ENCODE measurements around the gene UBA1. TPM values are rescaled to one million over a fixed set of nuclear protein-coding genes. Genes with fewer than 3 reads are reported as not detected.

The UBA1 gene
- polyA plus RNA-seq, 5 donors: 169 to 241 (median 204) TPM

GRCh38 chrX:47186096-47186740 is 7.4 kb upstream of the UBA1 start:
- no peak for DNase-seq

- DNase-seq: no peak
These were observed 6.4 kb upstream of the UBA1 start for GRCh38 chrX:47187106-47187677.

GRCh38 chrX:47189906-47190305 is 3.7 kb upstream of the UBA1 start:
- no peak for DNase-seq

- peak; percentile 78 to 84 for DNase-seq
These were observed 3.0 kb upstream of the UBA1 start for GRCh38 chrX:47190445-47191269.

GRCh38 chrX:47191331-47191730 is 2.3 kb upstream of the UBA1 start:
- no peak for DNase-seq

- no peak for DNase-seq
These were observed 1.7 kb upstream of the UBA1 start for GRCh38 chrX:47191806-47192401.

GRCh38 chrX:47194194-47194787 is 662 bp downstream of the UBA1 start:
- peak in 1 of 2 donors; percentile 51 for DNase-seq

- DNase-seq: no peak
These were observed 2.5 kb downstream of the UBA1 start for GRCh38 chrX:47196098-47196497.

GRCh38 chrX:47197526-47197925 is 3.9 kb downstream of the UBA1 start:
- no peak for DNase-seq

GRCh38 chrX:47198026-47198686 is 4.5 kb downstream of the UBA1 start:
- DNase-seq: no peak

GRCh38 chrX:47198687-47199080 is 5.1 kb downstream of the UBA1 start:
- no peak for DNase-seq

GRCh38 chrX:47199286-47199685 is 5.7 kb downstream of the UBA1 start:
- no peak for DNase-seq

GRCh38 chrX:47200385-47201150 is 6.9 kb downstream of the UBA1 start:
- no peak for DNase-seq

- DNase-seq: no peak
These were observed 7.8 kb downstream of the UBA1 start for GRCh38 chrX:47201345-47201944.

GRCh38 chrX:47202316-47202715 is 8.7 kb downstream of the UBA1 start:
- DNase-seq: no peak

- DNase-seq: no peak
These were observed 9.2 kb downstream of the UBA1 start for GRCh38 chrX:47202877-47203276.

GRCh38 chrX:47204970-47205369 is 11.3 kb downstream of the UBA1 start:
- no peak for DNase-seq

GRCh38 chrX:47206316-47206715 is 12.7 kb downstream of the UBA1 start:
- no peak for DNase-seq

GRCh38 chrX:47208108-47208507 is 14.5 kb downstream of the UBA1 start:
- DNase-seq: no peak

- DNase-seq: no peak
These were observed 16.0 kb downstream of the UBA1 start for GRCh38 chrX:47209508-47210238.
